K562 (cell line): ENCODE results near the gene THAP11. TPM values are rescaled to one million over a fixed set of nuclear protein-coding genes. Genes with fewer than 3 reads are reported as not detected.

ENCODE experiments used
- ARID1B ChIP-seq: fragments of 450-650 bp; IDR thresholded peaks from 2 replicates; pipeline ENCODE4 v1.6.1; 2016; ENCODE audit warnings: antibody characterized with exemption, mild to moderate bottlenecking, inconsistent platforms
- ATF4 ChIP-seq: fragments of 450-650 bp; formaldehyde crosslinking; IDR thresholded peaks from 2 replicates; pipeline ENCODE4 v1.4.0; 2022; ENCODE audit warnings: mild to moderate bottlenecking, moderate library complexity
- CBFA2T3 ChIP-seq: fragments of 450-650 bp; IDR thresholded peaks from 2 replicates; pipeline ENCODE4 v1.6.1; 2017
- CHD2 ChIP-seq: IDR thresholded peaks from 2 replicates; pipeline ENCODE4 v1.6.1; 2011; ENCODE audit warnings: low read depth, low read length
- DIDO1 ChIP-seq: fragments of 450-650 bp; IDR thresholded peaks from 2 replicates; pipeline ENCODE4 v1.6.1; 2016; ENCODE audit warnings: low read depth, missing biosample characterization, missing genetic modification characterization
- ETS2 ChIP-seq: IDR thresholded peaks from 2 replicates; pipeline ENCODE4 v1.6.1; 2016; ENCODE audit warnings: borderline replicate concordance, missing genetic modification characterization, mild to moderate bottlenecking, moderate library complexity, missing compliant biosample characterization; ENCODE audit not compliant: poor library complexity, severe bottlenecking
- HMGN3 ChIP-seq: IDR thresholded peaks from 2 replicates; pipeline ENCODE4 v1.6.1; 2011; ENCODE audit warnings: borderline replicate concordance, low read depth, mild to moderate bottlenecking, mixed read lengths, low read length; ENCODE audit not compliant: insufficient read length; ENCODE audit errors: extremely low read depth
- MAFG ChIP-seq: fragments of 450-650 bp; conservative IDR thresholded peaks from 2 replicates; pipeline ENCODE4 v1.6.1; 2016; ENCODE audit warnings: missing genetic modification characterization, missing compliant biosample characterization
- MTA2 ChIP-seq: fragments of 450-650 bp; IDR thresholded peaks from 2 replicates; pipeline ENCODE4 v1.6.1; 2016; ENCODE audit warnings: low read depth
- SMARCA5 ChIP-seq: fragments of 450-650 bp; IDR thresholded peaks from 2 replicates; pipeline ENCODE4 v1.6.1; 2016
- TCFL5 ChIP-seq: fragments of 250-450 bp; sonication (Bioruptor Pico); conservative IDR thresholded peaks from 2 replicates; pipeline ENCODE4 v1.6.1; 2021; ENCODE audit warnings: mild to moderate bottlenecking, moderate library complexity, matching md5 sums
- TEAD2 ChIP-seq: fragments of 450-650 bp; IDR thresholded peaks from 2 replicates; pipeline ENCODE4 v1.6.1; 2016; ENCODE audit warnings: missing genetic modification characterization, control low read depth, missing compliant biosample characterization
- ZNF318 ChIP-seq, 2 experiments: fragments of 450-650 bp; IDR thresholded peaks; 2 replicates each; pipeline ENCODE4 v1.6.1; 2016; ENCODE audit warnings: mild to moderate bottlenecking in 2 of 2, borderline replicate concordance in 1 of 2, low read depth in 1 of 2, moderate library complexity in 1 of 2
- ZNF347 ChIP-seq: fragments of 450-650 bp; formaldehyde crosslinking; IDR thresholded peaks from 2 replicates; pipeline ENCODE4 v1.4.0; 2020; ENCODE audit warnings: low read depth, mild to moderate bottlenecking, moderate library complexity
- ZNF518B ChIP-seq: fragments of 250-450 bp; sonication (Bioruptor Pico); IDR thresholded peaks from 2 replicates; pipeline ENCODE4 v1.5.0; 2021; ENCODE audit warnings: mild to moderate bottlenecking, moderate library complexity
- polyA plus RNA-seq, 8 experiments: library from polyadenylated mRNA; depleted of rRNA in 4 of 8; stranded (reverse) in 5 of 8; unstranded in 3 of 8; fragments of >200 nt; fragmentation: Nextera tagmentation in 2 of 8; fragmentation: Illumina TruSeq in 1 of 8; extraction: Ambion mirVana in 2 of 8; extraction: Trizol in 1 of 8; gene quantifications; 2 replicates each; pipeline versions ENCODE4 v1.2.1 to v1.2.3, GENCODE V29; 2011 to 2014; ENCODE audit warnings: inconsistent platforms in 1 of 8, missing spikeins in 1 of 8
- total RNA-seq, 7 experiments: library from RNA; depleted of rRNA in 6 of 7; stranded (reverse); fragments of >200 nt in 6 of 7; fragmentation: Illumina TruSeq in 2 of 7; extraction: Trizol in 2 of 7; gene quantifications; 2 replicates each; pipeline versions ENCODE4 v1.2.1 to v1.2.3, GENCODE V29; 2011 to 2021; ENCODE audit warnings: low replicate concordance in 1 of 7

THAP11 gene
- total and polyA plus RNA-seq, 9 of the 15 experiments (the other 6 are each of a cell fraction or from before 2014, with no cell fraction given) = 2.4 to 31.6 (median 21.4) TPM

- TF ChIP-seq ZNF518B (CRISPR knock-in tag) (no peak), ARID1B (no peak), ATF4 (peak; percentile 18; the same call in 1 of the 2 replicates), MAFG (tag) (peak; percentile 47; the same call in 1 of the 2 replicates), TCFL5 (CRISPR knock-in tag) (0 out of 2 replicates have a peak, but pooled peaks have one; percentile 57), CBFA2T3 (no peak), ZNF318 (IDR thresholded peaks at IDR 0.05; ENCODE audit: borderline replicate concordance in 1 of 2, low read depth in 1 of 2) (no peak), TEAD2 (tag) (no peak), SMARCA5 (no peak), DIDO1 (peak; percentile 75), CHD2 (peak; percentile 67), MTA2 (no peak), ETS2 (tag) (no peak), HMGN3 (peak; percentile 91), ZNF347 (CRISPR knock-in tag) (no peak)
Measured at GRCh38 chr16:67872631-67873434, 30.7 kb downstream of the THAP11 start, which contains the start of gene EDC4 (continued).
